H1 (cell line): ENCODE data around the gene LORICRIN. TPM values are rescaled to one million over a fixed set of nuclear protein-coding genes. Genes with fewer than 3 reads are reported as not detected.

Source experiments
- JUN ChIP-seq: IDR thresholded peaks from 2 replicates; pipeline ENCODE4 v1.6.1; 2011; ENCODE audit warnings: low read depth, mild to moderate bottlenecking, improper control_type of control experiment, low read length
- polyA plus RNA-seq, 7 experiments: library from polyadenylated mRNA; depleted of rRNA in 3 of 7; stranded (reverse) in 5 of 7; unstranded in 2 of 7; fragments of >200 nt in 5 of 7; fragments of 200-250 nt in 2 of 7; gene quantifications; 1 replicate in 5 of 7; 2 replicates in 1 of 7; 4 replicates in 1 of 7; pipeline versions ENCODE4 v1.2.1 to v1.2.3, GENCODE V29; 2011 to 2013; ENCODE audit warnings: missing spikeins in 2 of 7, mixed read lengths in 2 of 7
- total RNA-seq: library from RNA; stranded (reverse); fragmentation: NEBNext Ultra II Directional; extraction: Animal tissue kit (Norgen Biotek cat#: 25700); gene quantifications from 2 replicates; pipeline ENCODE4 v1.2.1, GENCODE V29; 2021

LORICRIN gene
- total and polyA plus RNA-seq, 2 of the 8 experiments (the other 6 are each of a cell fraction or from before 2014, with no cell fraction given), result not detected

- no peak for TF ChIP-seq JUN
- TF ChIP-seq, all 59 proteins: peak for 0
Measured at GRCh38 chr1:153251562-153251961, 7.9 kb upstream of the LORICRIN start (continued).
